Measurements from ENCODE around the gene DPM1.
A peak's percentile ranks its signal among the peaks of the same experiment; 100 is the strongest.

Gene DPM1

GRCh38 chr20:50892394-50892793 lies 65.9 kb downstream of the DPM1 start:
- no peak for DNase-seq (ENCODE audit: low read depth)
- H3K4me3 ChIP-seq (ENCODE audit: low read depth, low read length) = no peak overlapping the region
- no peak for TF ChIP-seq CTCF (conservative IDR thresholded peaks at IDR 0.05; ENCODE audit: low read depth, low read length)

GRCh38 chr20:50891138-50891537 lies 67.2 kb downstream of the DPM1 start:
- peak; percentile 55 for DNase-seq (ENCODE audit: low read depth)
- H3K4me3 ChIP-seq (ENCODE audit: low read depth, low read length) = no peak overlapping the region
- TF ChIP-seq CTCF (conservative IDR thresholded peaks at IDR 0.05; ENCODE audit: low read depth, low read length) = no peak

- H3K4me3 ChIP-seq (ENCODE audit: low read depth, low read length) = no peak overlapping the region
- no peak for TF ChIP-seq CTCF (conservative IDR thresholded peaks at IDR 0.05; ENCODE audit: low read depth, low read length)
- DNase-seq (ENCODE audit: low read depth) = no peak
Observed at GRCh38 chr20:50887576-50887975, 70.8 kb downstream of the DPM1 start.

GRCh38 chr20:50886184-50886790 lies 72.0 kb downstream of the DPM1 start:
- no peak for DNase-seq (ENCODE audit: low read depth)
- TF ChIP-seq CTCF (conservative IDR thresholded peaks at IDR 0.05; ENCODE audit: low read depth, low read length) = no peak

GRCh38 chr20:50885781-50886180 lies 72.6 kb downstream of the DPM1 start:
- H3K4me3 ChIP-seq (ENCODE audit: low read depth, low read length) = no peak overlapping the region
- no peak for DNase-seq (ENCODE audit: low read depth)
- no peak for TF ChIP-seq CTCF (conservative IDR thresholded peaks at IDR 0.05; ENCODE audit: low read depth, low read length)

More at GRCh38 chr20:50886184-50886790, 72.0 kb downstream of the DPM1 start:
- no peak overlapping the region for H3K4me3 ChIP-seq (ENCODE audit: low read depth, low read length)

GRCh38 chr20:50885068-50885467 lies 73.3 kb downstream of the DPM1 start:
- no peak for DNase-seq (ENCODE audit: low read depth)
- TF ChIP-seq CTCF (conservative IDR thresholded peaks at IDR 0.05; ENCODE audit: low read depth, low read length) = no peak
- no peak overlapping the region for H3K4me3 ChIP-seq (ENCODE audit: low read depth, low read length)

All from choroid plexus epithelial cell (primary cell).